Measurements from ENCODE around the gene ITPA.

The ITPA gene

DNA sequence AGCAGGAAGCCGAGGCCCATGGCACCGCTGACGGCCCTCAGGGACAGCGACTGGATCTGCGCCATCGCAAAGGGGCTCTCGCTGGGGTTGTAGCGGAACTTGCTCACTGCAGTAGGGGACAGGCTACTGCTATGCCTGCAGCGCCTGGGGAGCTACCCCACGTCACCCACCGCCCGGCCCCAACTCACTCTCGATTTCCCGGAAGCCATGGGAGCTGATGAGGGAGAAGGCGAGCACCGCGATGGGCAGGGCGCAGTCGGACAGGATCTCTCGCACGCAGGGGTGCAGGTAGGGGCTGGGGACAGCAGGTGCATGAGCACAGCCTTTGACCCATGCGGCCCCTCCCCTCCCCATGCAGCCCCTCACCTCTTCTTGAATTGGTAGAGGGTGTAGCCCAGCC lies 19.9 kb downstream of the ITPA start:
- no peak for DNase-seq

DNA sequence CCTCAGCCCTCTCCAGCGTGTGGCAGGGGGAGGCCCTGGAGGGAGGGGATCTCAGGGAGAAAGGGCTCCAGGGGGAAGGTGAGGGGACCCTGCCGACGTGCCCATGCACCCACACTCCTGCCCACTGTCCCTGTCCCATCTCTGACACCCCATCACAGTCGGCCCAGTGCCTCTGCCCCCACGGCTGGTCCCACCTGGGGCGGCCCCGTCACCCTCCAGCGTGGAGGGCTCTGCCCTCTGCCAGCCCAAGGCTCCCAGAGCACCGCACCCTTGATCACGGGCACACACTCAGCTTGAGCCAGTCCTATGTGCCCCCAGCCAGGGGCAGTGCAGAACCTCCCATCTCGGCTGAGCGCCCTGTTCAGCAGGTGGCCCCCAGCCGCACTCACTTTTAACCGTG lies 20.5 kb downstream of the ITPA start:
- DNase-seq: no peak

DNA sequence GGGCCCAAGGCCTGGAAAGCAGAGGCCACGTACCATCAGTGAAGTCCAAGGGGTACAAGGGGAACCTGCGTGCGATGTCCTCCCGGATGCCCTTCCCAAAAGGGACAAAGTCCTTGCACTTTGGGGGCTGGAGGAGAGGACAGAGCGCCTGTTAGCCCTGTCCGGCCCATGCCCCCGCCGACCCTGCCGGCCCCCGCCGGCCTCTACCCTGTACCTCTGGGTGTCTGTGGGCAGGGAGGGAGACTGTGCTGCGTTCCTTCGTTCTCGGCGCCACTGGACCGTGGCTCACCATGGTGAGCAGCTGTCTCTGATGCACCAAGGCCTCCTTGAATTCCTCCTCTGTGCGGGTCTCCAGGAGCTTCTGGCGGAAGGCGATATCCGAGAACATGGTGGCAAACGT lies 21.8 kb downstream of the ITPA start:
- no peak for DNase-seq

DNA sequence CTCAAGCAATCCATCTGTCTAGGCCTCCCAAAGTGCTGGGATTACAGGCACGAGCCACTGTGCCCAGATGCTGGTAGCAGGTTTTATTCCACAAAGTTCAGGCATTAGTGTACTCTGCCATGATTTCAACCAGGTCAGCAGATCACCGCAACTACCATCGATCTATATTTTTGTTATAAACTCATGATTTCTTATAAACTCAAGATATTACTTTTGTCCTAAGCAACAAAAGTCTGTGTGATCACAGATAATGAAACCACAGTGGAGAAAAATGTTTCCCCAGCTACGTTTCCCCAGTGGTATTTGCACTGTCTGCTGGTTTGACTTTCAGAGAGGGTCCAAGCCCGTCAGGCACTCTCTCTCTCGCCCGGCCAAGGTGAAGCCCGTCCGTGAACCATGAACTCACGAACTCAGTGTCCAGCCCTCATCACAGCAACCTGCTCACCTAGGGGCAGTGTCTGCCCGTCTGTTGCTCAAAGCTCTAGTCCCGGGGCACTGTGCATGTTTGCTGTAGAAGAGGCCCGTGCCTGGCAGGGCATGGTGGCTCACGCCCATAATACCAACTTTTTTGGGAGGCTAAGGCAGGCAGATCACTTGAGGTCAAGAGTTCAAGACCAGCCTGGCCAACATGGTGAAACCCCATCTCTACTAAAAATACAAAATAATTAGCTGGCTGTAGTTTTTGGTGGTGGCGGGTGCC lies 22.7 kb downstream of the ITPA start:
- DNase-seq: no peak

DNA sequence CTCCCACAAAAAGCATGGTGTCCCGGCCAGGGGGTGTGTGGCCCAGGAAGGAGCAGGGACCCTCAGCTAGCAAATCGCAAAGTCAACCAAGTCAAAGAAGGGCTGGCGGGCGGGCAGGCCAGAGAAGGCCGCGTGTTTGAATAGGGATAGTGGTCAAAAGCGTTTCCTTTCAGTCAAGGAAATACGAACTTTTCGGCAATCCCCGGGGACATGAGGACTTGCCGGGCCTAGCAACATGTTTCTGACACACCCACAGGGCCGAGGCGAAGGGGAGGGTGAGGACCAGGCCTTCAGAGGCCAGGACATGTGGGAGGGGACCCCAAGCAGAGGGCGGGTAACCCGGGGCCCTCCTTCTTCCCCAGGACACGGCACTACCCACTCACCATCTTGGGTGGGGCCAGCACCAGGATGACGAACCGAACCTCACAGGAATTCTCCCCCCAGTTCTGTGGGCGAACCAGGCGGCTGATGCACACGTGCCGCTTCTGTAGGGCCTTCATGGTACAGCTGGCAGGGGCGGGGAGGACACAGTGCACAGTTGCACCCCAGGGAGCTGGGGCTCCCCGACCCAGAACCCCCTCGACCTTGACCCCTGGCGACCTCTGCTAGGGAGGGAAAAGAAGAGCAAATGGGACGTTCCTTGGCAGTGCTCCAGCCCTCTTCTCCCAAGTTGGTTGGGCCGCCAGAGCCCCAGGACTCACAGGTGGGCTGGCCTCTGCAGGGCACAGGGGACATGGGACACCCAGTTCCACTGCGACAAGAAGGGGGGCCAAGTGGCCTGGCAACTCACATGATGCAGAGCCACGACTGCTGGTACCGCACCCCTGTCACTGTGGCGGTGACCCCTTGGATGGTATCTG lies 24.1 kb downstream of the ITPA start:
- no peak for DNase-seq

DNA sequence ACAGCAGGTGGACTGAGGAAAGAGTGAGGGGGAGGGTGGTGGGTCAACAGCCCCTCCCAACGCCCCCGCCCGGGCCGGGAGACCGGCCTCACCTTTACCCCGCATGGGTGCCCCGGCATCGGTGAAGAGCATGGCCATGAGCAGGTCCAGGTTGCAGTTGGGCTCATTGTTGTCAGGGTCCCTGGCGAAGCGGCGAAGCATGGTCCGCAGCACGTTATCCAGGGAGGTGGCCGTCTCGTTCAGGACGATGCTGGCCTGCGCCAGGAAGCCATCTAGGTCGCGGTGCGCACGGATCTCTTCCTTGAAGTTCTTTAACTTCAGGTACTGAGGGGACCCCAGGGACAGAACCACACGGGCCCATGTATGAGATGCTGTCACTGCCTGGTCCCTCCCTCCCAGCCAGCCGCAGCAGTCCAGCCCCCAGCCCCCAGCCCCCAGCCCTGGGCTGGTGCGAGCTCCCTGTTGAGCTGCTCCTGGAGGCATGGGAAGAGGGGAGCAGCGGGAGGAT lies 24.7 kb downstream of the ITPA start:
- DNase-seq: no peak

DNA sequence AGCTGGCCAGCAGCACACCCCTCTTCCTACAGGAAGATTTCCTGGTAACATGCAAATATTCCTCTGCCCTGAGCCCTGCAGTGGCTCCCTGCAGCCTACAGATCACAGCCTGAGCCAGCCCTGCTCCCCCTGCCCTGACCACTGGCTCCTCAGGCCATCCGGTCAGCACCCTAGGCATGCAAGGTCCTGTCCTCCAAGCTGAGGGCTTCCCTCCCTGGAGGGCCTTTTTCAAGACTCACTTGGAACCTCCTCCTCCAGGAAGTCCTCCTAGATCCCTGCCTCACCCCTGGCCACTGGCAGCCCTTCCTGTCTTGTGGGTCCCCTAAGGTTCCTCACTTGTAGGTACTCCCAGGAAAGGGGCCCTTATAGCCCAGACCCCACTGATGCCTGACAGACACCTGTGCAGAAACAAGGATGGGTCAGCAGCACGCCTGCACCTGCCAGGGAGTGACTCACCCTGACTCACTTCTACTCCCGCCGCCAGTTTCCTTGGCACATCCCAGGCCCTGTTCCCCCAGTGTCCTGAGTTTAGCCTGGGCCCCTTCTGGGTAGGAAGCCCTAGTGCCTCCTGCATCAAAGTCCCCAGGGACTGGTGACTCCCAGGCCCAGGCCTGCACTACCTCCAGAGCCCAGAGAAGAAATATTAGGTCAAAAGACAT lies 26.5 kb downstream of the ITPA start:
- no peak for DNase-seq

DNA sequence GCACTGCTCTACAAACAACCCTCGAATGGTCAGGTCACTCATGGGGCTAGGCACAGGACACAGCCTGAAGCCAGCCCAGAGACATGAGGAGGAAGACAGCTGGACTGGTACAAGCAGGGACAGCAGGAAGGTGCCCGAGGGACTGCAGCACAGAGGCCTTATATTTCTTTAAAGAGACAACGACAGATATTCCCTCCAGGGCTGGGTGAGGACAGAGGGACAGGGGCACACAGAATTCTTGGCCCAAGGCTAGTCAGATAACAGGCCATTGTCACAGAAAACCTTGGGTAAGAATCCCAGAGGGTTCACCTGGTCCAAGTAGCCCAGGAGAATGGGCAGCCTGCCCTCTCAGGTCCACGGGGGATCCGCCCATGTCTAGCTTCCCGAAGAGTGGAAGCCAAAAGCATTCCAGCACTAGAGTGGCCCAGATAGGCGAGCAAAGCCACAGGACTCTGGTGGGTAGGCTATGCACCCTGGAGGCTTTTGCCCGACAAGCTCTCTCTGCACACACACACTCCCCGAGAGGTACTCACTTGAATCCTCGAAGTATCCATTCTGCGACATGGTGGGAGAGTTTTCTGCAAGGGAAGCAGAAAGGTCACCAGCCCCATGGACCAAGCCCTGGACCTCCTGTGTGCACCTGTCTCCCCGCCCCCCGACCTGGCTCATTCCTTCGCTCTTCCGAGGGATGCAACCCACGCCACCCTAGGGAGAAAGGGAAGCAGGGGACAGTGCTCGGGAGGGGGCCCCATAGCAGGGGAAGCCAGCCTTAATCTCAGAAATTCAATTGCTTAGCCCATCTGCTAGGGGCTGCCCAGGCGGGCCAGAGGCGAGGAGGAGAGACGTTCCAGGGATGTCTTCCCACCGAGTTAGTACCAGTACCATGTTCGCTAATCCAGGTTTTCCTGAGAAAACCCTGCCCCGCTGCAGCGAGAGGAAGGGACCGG lies 28.0 kb downstream of the ITPA start:
- no peak for DNase-seq

DNA sequence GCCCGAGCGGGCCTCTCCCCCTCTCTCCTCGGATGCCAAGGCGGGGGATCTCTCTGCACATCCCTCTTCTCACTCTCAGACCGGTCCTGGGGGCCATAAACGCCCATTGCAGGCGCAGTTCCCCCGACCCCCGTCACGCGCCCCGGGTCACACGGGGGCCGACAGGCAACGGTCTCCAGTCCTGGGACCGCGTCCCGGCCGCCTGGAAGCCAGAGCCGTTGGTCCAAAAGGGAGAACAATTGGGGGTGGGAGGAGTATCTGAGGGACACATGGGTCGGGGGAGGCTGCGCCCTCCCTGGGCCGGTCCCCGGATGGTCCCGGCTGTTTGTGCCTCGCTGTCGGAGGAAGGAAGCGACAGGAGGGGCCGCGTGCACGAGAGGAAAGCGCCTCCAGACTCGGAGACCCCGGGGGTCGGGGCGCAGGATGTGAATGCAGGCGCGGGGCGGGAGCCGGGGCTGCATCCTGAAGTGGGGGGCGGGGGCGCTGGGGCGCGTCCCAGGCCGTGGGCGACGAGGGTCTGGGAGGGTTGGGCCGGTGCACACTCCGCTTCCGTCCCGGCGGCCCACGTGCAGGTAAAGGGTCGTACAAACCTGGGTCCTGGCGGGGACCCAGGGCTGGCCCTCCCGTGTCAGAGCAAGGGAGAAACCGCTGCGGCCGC lies 28.8 kb downstream of the ITPA start:
- DNase-seq: no peak

DNA sequence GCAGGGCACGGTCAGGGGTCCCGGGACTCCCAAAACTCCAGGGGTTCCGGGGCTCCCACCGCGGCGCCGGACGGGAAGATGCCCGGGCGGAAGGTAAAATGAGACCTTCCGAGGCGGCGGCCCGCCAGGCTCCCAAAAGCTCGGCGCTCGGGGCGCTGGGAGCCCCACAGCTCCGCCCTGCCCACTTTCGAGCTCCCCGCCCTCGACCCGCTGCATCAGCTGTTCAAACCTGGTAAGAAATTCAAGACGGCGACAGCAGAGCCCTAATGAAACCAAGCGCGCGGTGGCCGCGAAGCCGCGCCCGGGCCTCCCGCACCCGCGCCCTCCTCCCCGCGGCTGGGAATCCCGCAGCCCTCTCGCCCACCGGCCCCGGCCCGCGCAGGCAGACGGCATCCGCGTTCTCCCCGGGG lies 29.3 kb downstream of the ITPA start:
- DNase-seq: peak; percentile 17

DNA sequence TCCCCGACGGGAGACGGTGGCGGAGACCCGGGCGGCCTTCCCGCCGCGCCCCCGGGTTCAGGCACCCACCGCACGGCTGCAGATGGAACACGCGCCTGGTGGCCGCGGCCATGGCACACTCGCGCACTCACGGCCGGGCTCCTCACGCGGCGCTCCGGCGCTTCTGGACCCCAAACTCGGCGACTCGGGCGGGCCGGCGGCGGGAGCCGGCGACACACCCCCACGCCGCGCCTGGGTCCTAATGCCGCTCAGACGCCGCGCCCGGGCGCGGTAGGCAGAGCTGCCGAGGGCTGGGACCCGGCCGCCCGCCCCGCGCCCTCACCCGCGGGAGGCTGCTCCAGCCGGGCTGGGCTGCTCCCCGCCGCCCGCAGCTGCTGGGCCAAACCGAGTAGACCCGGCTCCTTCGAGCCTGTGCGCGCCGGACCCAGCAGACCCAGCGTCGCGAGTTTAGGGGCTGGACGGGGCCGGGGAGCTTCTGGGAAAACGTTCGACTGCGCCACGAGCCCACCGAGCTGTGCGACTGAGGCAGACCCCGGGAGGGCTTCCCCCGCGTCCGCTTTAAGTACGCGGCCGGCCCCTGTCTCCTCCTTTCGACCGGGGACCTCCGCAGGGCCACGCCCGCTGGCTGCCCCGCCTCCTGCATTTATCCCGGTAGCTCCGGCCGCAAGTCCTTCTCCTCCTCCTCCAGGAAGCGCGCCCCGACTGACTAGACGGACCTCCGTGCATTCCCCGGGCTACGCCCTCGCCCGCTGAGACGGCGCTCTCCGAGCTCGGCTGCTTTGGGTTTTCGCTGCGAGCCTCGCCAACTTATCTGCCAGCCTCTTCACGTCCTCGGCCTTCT lies 29.9 kb downstream of the ITPA start, which contains the start of gene SLC4A11:
Gene SLC4A11, minus strand, starts transcription at position 165 of the 841 bp plus-strand sequence. Its CDS starts 53 bp downstream, at position 112.
- peak; percentile 81 for DNase-seq

DNA sequence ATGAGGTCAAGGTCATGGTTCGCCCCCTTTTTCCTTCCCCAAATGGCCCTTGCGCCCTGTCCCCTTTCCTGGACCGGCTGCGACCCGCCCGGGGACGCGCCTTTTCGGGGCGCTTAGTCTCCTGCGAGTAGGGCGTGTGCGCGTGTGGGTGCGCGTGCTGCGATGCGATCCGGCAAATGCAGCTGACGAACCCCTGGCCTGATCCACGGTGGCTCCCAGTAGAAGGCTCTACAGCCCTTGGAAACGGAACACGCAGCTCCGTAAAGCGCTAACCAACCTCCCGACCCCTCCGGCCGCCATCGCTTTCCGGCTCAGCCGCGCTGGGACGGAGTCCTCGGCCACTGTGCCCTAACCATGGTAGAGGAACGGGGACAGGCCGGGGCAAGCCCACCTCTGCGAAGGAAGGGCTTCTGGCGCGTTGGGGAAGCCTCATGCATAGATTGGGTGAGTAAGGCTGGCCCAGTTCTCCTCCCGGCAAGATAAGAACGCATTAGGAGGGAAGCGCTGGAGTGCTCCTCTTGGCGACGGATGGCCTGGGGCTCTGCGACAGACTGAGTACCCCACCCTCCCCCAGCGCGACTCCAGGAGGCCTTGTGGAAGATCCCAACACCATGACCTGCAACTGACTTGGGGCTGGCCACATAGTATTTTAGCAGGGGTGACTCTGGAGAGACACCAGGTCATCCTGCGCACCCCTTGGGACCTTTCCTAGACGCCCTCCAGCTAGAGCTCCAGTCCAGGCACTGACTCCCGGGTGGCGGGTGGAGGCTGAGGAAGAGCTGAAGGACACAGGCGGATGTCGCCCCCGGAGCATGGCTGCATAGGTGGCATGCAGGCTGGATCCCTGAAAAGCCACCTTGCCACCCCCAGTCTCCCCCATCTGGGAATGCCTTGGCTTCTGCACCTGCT lies 30.8 kb downstream of the ITPA start:
- DNase-seq: peak; percentile 7

DNA sequence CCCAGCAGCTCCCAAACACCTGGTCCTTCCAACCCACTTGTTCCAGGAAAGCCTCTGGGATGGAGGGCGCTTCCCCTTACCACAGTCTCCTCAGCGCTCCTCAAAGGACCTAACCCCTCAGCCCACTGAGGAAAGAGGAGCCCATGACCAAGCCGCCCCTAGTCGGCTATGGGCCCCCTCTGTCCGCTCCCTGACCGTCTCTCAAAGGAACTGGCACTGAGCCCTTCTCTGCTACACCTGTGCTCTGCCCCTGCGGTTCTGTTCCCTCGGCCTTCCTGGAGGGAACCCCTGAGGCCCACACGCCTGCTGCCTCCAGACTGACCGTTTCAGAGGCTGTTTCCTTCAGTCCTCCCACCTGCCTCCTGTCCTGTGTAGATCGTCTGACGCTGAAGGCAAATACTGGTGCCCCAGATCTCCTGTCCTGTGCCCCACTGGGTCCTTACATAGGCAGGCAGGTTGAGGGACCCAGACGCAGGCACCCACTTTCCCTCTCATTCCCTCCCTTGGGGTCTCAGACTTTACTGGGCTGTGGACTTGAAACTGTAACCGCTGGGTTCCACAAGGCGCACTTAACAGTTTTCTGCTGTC lies 31.6 kb downstream of the ITPA start:
- no peak for DNase-seq

DNA sequence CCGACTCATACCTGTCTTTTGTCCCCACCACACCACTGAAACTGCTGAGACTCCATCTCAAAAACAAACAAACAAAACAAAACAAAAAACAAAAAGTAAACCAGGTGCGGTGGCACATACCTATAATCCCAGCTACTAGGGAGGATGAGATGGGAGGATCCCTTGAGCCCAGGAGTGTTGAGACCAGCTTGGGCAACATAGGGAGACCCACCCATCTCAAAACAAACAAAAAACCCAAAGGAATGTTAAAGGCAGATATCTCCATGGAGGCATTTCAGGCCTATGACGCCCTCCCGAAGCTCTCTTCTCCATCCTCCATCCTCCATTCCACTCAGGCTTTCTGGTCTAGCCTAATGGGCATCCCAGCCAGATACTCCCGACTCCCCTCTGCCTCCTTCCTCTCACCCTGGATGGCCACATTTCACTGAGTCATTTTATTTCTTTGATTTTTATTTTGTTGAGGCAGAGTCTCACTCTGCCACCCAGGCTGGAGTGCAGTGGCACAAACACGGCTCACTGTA lies 32.9 kb downstream of the ITPA start:
- no peak for DNase-seq

DNA sequence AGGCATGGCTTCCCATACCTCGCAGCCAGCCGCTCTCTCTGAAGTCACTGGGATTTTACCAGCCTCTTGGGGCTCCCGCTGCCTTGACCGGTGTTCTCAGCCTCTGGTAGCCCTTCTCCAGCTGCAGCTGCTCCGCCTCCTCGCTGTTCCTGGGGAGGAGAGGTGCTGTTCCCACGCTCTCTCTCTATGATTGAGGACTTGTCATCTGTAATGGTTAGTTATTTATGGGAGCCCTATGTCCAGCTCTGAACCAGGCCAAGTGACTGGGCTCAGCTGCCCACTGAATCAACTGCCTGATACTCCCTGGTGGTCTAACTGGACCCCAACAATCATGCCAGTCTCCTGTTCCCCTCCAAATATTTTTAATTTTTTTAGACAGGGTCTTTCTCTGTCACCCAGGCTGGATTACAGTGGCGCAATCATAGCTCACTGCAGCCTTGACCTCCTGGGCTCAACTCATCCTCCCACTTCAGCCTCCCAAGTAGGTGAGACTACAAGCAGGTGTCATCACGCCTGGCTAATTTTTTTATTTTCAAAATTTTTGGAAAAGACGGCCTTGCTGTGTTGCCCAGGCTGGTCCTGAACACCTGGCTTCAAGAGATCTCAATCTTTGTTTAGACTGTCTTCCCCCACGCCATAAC lies 34.5 kb downstream of the ITPA start:
- DNase-seq: no peak

DNA sequence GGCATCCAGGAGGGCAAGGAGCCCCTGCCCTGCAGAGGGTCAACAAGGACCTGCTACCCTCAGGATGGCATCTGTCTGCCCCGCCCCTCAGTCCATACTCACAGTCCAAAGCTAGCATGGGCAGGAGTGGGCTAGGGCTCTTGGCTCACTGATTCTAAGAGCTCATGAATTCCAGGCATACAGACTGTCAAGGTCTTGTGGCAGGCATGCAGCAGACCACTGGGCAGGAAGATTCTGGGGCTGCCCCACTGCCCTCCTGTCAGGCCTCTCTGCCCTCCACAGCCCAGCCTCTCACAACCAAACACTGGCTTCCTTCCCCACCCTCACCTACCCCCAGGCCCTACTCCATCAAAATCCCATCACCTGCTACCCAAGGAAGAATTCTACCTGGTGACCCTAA lies 35.3 kb downstream of the ITPA start:
- no peak for DNase-seq

DNA sequence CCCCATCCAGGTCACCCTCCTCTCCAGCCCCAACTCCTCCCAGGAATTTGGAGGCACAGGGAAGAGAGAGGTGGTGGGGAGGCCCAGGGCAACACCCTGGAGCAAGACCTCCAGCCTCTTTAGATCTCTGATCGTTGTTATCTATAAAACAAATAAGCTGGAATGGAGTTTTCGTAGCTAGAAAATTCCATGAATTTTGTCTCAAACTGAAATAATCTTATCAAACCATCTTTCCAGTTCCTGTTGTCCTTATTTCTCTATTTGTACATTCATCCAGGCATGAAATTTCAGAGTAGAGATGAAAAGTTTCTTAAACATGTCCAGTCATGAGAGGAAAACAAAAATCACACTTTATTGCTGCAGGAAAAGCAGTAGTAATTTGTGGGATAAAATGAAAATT lies 35.9 kb downstream of the ITPA start:
- no peak for DNase-seq

DNA sequence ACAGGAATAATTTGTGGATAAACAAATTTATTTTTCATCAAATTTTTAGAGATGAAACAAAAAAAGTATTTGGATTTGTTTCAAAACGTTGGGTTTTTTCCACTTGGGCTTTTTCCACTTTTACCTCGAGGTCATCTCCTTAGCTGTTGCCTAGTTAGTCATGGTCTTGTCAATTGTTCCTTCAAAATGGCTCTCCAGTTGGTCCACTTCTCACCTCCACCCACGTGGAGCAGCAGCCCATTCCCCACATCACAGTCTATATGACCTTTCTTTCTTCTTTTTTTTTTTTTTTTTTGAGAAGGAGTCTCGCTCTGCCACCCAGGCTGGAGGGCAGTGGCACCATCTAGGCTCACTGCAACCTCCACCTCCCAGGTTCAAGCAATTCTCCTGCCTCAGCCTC lies 36.4 kb downstream of the ITPA start:
- DNase-seq: no peak

DNA sequence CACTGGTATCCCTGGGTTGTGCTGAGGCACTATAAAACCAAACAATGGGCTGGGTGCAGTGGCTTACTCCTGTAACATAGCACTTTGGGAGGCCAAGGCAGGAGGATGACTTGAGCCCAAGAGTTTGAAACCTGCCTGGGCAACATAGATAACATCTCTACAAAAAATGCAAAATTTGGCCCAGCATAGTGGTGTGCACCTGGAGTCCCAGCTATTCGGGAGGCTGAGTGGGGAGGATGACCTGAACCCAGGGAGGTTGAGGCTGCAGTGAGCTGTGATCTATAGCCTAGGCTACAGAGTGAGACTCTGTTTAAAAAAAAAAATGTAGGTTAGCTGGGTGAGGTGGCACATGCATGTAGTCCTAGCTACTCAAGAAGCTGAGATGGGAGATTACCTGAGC lies 37.4 kb downstream of the ITPA start:
- DNase-seq: no peak
